GM12892 (cell line): ENCODE results near the gene ALG6.

Source experiments
- POLR2A ChIP-seq: IDR thresholded peaks from 2 replicates; pipeline ENCODE4 v1.6.1; 2011; ENCODE audit warnings: low read depth, low read length, control low read depth
- POLR2AphosphoS5 ChIP-seq: IDR thresholded peaks from 2 replicates; pipeline ENCODE4 v1.6.1; 2011; ENCODE audit warnings: low read depth, low read length, control low read depth
- TAF1 ChIP-seq: IDR thresholded peaks from 2 replicates; pipeline ENCODE4 v1.6.1; 2011; ENCODE audit warnings: low read depth, mild to moderate bottlenecking, control low read depth, low read length, borderline replicate concordance

- TF ChIP-seq TAF1 (no peak), POLR2AphosphoS5 (no peak), POLR2A (no peak)
Observed at GRCh38 chr1:63359561-63359960, 7.9 kb upstream of the ALG6 start.
